ENCODE data around the gene AP1M1. TPM values are rescaled to one million over a fixed set of nuclear protein-coding genes. Genes with fewer than 3 reads are reported as not detected.

Gene AP1M1
- total RNA-seq, 1 donor from 2014 or later, result 23.4 TPM

GRCh38 chr19:16156904-16157303, 40.8 kb upstream of the AP1M1 start:
- no peak for TF ChIP-seq CTCF (IDR thresholded peaks at IDR 0.05; ENCODE audit: insufficient read depth, low read length, severe bottlenecking)
- FAIRE-seq (no peak), DNase-seq (ENCODE audit: low read depth) (no peak)
- H3K4me3 ChIP-seq (ENCODE audit: low read depth, low read length), result no peak overlapping the region
- H3K27me3 ChIP-seq (ENCODE audit: control insufficient read depth, insufficient read depth, low read length), result no peaks in the 10 kb centered on the region
- no peaks in the 10 kb centered on the region for H3K36me3 ChIP-seq (ENCODE audit: control insufficient read depth, insufficient read depth, low read length)

DNA sequence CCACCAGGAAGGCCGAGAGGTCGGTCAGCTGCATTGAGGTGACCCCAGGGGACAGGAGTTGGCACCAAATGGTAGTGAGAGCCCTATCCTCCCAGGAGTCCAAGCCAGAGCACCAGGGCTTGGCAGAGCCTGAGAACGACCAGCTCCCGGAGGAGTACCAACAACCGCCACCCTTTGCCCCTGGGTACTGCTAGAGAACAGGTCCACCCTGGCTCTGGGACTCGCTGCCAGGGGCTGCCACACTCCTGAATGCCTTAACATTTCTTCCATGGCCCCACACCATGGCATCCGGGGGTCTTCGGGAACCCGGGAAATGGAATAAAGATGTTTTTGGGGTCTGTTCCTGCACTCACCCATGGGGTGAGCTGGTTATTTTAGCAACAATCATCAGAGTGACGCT, 40.1 kb upstream of the AP1M1 start:
- no peak for DNase-seq (ENCODE audit: low read depth)
- no peak for FAIRE-seq
- TF ChIP-seq CTCF (IDR thresholded peaks at IDR 0.05; ENCODE audit: insufficient read depth, low read length, severe bottlenecking), result no peak
- Histone ChIP-seq H3K27me3 (ENCODE audit: control insufficient read depth, insufficient read depth, low read length) (no peaks in the 10 kb centered on the region), H3K4me3 (ENCODE audit: low read depth, low read length) (no peak overlapping the region), H3K36me3 (ENCODE audit: control insufficient read depth, insufficient read depth, low read length) (no peaks in the 10 kb centered on the region)

GRCh38 chr19:16159655-16160054, 38.1 kb upstream of the AP1M1 start:
- H3K36me3 ChIP-seq (ENCODE audit: control insufficient read depth, insufficient read depth, low read length), result no peaks in the 10 kb centered on the region
- TF ChIP-seq CTCF (IDR thresholded peaks at IDR 0.05; ENCODE audit: insufficient read depth, low read length, severe bottlenecking), result no peak
- H3K27me3 ChIP-seq (ENCODE audit: control insufficient read depth, insufficient read depth, low read length), result no peaks in the 10 kb centered on the region
- H3K4me3 ChIP-seq (ENCODE audit: low read depth, low read length), result no peak overlapping the region
- FAIRE-seq, result no peak
- DNase-seq (ENCODE audit: low read depth), result no peak

GRCh38 chr19:16160445-16160942, 37.2 kb upstream of the AP1M1 start:
- FAIRE-seq (no peak), DNase-seq (ENCODE audit: low read depth) (no peak)
- H3K36me3 ChIP-seq (ENCODE audit: control insufficient read depth, insufficient read depth, low read length), result no peaks in the 10 kb centered on the region
- H3K27me3 ChIP-seq (ENCODE audit: control insufficient read depth, insufficient read depth, low read length), result no peaks in the 10 kb centered on the region
- TF ChIP-seq CTCF (IDR thresholded peaks at IDR 0.05; ENCODE audit: insufficient read depth, low read length, severe bottlenecking), result no peak
- H3K4me3 ChIP-seq (ENCODE audit: low read depth, low read length), result no peak overlapping the region

DNA sequence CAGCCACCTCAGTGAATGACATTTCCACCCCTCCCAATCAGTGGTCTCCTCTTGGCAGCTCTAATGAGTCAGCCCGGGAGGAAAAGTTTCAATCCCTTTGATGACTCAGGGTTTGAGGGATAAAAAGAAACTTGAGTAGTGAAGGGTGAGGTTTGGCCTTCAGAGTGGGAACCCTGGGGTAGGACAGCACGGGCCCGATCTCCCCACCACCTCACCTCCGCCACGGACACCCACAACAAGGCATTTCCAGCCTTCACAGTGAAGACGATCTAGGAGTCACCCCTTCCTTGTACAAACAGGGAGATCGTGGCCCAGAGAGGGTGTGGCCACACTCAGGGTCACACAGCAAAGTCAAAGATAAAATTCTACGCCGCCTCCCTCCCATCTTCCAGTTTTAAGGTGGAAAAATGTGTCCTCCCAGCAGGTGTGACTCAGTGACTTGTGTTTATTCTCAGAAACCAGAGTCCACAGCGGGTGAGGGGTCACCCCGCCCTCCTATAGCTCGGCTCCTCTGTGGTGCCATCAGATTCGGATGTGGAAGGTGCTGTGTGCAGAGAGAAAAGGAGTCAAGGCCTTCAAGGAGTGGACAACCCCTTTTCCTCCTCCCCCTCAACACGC, 36.7 kb upstream of the AP1M1 start:
- peak; percentile 94 for DNase-seq (ENCODE audit: low read depth)
- no peak for TF ChIP-seq CTCF (IDR thresholded peaks at IDR 0.05; ENCODE audit: insufficient read depth, low read length, severe bottlenecking)
- H3K36me3 ChIP-seq (ENCODE audit: control insufficient read depth, insufficient read depth, low read length), result no peaks in the 10 kb centered on the region
- H3K4me3 ChIP-seq (ENCODE audit: low read depth, low read length), result no peak overlapping the region
- no peaks in the 10 kb centered on the region for H3K27me3 ChIP-seq (ENCODE audit: control insufficient read depth, insufficient read depth, low read length)
- no peak for FAIRE-seq

DNA sequence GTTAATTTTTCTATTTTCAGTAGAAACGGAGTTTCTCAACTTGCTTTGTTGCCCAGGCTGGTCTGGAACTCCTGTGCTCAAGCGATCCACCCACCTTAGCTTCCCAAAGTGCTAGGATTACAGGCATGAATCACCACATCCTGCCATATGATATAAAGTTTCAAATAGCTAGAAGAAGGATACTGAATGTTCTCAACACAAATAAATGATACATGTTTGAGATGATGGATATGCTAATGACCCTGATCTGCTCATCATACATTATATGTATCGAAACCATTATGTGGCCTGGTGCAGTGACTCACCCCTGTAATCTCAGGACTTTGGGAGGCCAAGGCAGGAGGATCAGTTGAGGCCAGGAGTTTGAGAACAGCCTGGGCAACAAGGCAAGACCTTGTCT, 35.9 kb upstream of the AP1M1 start:
- H3K36me3 ChIP-seq (ENCODE audit: control insufficient read depth, insufficient read depth, low read length), result no peaks in the 10 kb centered on the region
- peak; percentile 97 for DNase-seq (ENCODE audit: low read depth)
- TF ChIP-seq CTCF (IDR thresholded peaks at IDR 0.05; ENCODE audit: insufficient read depth, low read length, severe bottlenecking), result no peak
- H3K27me3 ChIP-seq (ENCODE audit: control insufficient read depth, insufficient read depth, low read length), result no peaks in the 10 kb centered on the region
- peak; percentile 23 for FAIRE-seq
- no peak overlapping the region for H3K4me3 ChIP-seq (ENCODE audit: low read depth, low read length)
